ENCODE results near the gene SLC38A8. TPM values are rescaled to one million over a fixed set of nuclear protein-coding genes. Genes with fewer than 3 reads are reported as not detected.
A peak's percentile ranks its signal among the peaks of the same experiment; 100 is the strongest.

The SLC38A8 gene
- total RNA-seq, 4 donors from 2014 or later = not detected

DNA sequence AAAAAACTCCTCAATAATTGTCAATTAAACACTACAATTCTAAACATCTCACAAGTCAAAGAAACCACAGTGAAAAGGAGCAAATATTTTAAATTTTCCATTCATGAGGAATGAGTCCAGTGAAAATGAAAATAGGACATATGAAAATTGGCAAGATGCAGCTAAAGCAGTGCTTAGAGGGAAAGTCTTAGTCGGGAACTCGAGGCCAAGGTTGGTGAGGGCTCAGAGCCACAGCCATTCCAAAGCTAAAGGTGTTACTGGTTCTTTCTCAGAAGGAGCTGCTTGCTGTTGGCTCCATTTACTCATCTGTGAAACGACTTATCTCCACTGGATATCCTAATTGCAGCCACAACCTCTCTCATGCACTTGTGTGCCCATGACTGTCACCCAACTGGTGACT, 6.5 kb downstream of the SLC38A8 start:
- Histone ChIP-seq H3K27me3 (no peaks in the 10 kb centered on the region), H3K4me3 (replicated peaks in 1 of 3) (no peak overlapping the region), H3K27ac (no peak overlapping the region), H3K9me3 (no peaks in the 10 kb centered on the region), H3K36me3 (no peaks in the 10 kb centered on the region), H3K4me1 (no peaks in the 10 kb centered on the region)
- intact Hi-C loops (cut with DNase I) = no loop called here
- no peak for DNase-seq
- WGBS, 2 donors = 54 to 93% methylated on average over 3 of the region's 3 CpGs
- TF ChIP-seq, protein P1, sequence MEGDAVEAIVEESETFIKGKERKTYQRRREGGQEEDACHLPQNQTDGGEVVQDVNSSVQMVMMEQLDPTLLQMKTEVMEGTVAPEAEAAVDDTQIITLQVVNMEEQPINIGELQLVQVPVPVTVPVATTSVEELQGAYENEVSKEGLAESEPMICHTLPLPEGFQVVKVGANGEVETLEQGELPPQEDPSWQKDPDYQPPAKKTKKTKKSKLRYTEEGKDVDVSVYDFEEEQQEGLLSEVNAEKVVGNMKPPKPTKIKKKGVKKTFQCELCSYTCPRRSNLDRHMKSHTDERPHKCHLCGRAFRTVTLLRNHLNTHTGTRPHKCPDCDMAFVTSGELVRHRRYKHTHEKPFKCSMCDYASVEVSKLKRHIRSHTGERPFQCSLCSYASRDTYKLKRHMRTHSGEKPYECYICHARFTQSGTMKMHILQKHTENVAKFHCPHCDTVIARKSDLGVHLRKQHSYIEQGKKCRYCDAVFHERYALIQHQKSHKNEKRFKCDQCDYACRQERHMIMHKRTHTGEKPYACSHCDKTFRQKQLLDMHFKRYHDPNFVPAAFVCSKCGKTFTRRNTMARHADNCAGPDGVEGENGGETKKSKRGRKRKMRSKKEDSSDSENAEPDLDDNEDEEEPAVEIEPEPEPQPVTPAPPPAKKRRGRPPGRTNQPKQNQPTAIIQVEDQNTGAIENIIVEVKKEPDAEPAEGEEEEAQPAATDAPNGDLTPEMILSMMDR (IDR thresholded peaks at IDR 0.05) = no peak
- no peak for TF ChIP-seq POLR2A (IDR thresholded peaks at IDR 0.05)

DNA sequence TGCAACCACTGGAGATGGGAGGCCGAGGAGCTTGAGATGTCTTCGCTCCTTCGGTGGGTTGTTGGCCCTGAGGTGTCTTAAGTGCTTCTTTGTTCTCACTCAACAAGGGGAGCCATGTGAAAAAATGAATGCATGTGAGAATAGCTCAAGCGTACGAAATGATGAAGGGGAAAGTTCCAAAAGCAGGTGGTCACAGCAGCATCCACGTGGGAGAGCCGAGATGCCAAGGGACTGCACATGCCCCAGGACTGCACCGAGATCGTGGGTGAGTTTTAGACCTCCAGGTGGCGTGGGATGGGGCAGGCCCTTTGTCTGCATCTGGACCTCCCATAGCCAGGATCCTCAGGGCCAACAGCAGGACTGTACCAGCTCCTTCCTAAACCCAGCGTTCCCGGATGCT, 8.1 kb downstream of the SLC38A8 start:
- intact Hi-C loops (cut with DNase I) = no loop called here
- DNase-seq = no peak
- H3K27ac ChIP-seq = no peak overlapping the region
- no peaks in the 10 kb centered on the region for H3K27me3 ChIP-seq
- WGBS, 2 donors = 92 to 98% methylated on average over 11 to 12 of the region's 12 CpGs
- H3K4me1 ChIP-seq = no peaks in the 10 kb centered on the region
- H3K9me3 ChIP-seq = no peaks in the 10 kb centered on the region
- no peak overlapping the region for H3K4me3 ChIP-seq (replicated peaks in 1 of 3)
- no peak for TF ChIP-seq POLR2A (IDR thresholded peaks at IDR 0.05)
- TF ChIP-seq, protein P1 (IDR thresholded peaks at IDR 0.05) = no peak
- no peaks in the 10 kb centered on the region for H3K36me3 ChIP-seq

DNA sequence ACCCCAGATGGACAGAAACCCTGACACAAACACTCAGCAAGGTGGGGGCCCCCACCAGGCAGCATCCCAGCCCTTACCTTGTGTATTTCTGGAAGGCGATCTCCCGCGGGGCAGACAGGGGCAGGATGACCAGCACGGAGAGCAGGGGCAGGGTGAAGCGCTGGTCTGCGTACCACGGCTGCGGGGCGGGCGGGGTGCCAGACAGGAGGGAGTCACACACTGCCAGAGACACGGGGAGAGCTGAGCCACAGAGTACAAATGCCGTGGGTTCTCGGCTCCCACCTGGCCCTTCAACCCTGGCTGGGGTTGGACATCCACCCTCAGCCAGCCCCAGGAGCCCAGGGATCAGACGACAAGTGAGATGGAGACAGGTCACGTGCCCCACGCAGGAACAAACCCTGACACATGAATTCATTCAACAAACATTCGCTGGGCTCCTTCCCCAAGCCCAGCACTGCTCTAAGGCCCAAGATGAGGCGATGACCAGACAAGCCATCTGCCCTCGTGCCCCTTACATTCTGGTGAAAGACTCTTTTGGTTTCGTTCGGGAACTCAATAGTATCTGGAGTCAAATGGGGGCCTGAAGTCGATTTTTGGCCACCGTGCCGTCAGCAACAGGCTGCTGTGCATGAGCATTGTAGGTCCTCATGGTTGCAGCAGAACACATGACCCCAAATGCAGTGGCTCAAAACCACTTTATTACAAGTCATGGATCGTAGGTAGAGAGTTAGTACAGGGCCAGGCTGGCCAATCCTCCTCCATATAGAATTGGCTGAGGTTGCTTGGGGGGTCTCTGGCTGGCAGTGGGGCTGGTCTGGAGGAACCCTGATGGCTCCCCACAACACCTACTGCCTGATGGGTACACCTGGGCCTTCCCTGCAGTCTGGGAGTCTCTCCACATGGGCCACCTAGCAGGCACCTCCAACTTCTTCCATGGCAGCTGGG, 9.1 kb downstream of the SLC38A8 start:
- no peak for DNase-seq
- Histone ChIP-seq H3K27ac (no peak overlapping the region), H3K9me3 (no peaks in the 10 kb centered on the region), H3K4me1 (no peaks in the 10 kb centered on the region), H3K27me3 (no peaks in the 10 kb centered on the region), H3K36me3 (no peaks in the 10 kb centered on the region), H3K4me3 (replicated peaks in 1 of 3) (no peak overlapping the region)
- intact Hi-C loops (cut with DNase I) = no loop called here
- no peak for TF ChIP-seq POLR2A (IDR thresholded peaks at IDR 0.05)
- TF ChIP-seq, protein P1 (IDR thresholded peaks at IDR 0.05) = no peak
- 82% methylated on average over 20 to 25 of the region's 25 CpGs for WGBS, 2 donors

DNA sequence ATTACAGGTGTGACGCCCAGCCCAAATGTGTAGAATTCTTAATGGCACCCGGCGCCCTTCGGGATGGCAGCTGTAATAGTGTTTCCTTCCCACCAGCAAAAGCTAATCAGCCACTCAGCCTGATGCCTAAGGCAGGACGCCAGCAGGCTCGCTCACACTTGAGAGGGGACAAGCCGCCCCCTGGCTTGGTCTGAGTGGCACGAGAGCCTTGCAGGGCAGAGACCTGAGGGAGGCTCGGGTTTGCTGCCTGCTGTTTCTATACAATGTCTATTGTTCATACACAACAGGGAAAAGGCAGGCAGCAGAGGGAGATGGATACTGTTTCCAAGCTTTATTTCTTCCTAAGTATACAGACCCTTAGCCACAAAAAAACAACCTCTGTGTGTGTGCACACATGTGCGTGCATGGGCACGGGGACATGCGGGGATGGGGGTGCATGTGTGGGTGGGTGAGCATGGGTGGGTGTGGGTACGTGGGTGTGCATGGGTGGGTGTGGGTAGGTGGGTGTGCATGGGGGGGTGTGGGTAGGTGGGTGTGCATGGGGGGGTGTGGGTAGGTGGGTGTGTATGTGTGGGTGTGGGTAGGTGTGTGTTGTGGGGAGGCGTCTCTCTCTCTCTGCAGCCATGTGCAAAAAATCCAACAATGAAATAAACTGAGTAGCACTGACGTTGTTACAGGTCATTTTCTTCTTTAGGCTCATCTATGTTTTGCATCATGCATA, 10.0 kb downstream of the SLC38A8 start:
- WGBS, 2 donors = 50 to 53% methylated on average over 14 to 15 of the region's 15 CpGs

More for the DNA sequence above, 10.0 kb downstream of the SLC38A8 start:
- no peaks in the 10 kb centered on the region for H3K27me3 ChIP-seq
- no peak overlapping the region for H3K27ac ChIP-seq
- H3K9me3 ChIP-seq = no peaks in the 10 kb centered on the region
- no peaks in the 10 kb centered on the region for H3K36me3 ChIP-seq
- intact Hi-C loops (cut with DNase I) = no loop called here
- TF ChIP-seq, protein P1 (IDR thresholded peaks at IDR 0.05) = no peak
- TF ChIP-seq POLR2A (IDR thresholded peaks at IDR 0.05) = no peak
- H3K4me3 ChIP-seq (replicated peaks in 1 of 3) = no peak overlapping the region
- peak; percentile 28 to 65 for DNase-seq
- no peaks in the 10 kb centered on the region for H3K4me1 ChIP-seq

All from thyroid gland (tissue), 4 donors.